GM23338 (cell line): Measurements from ENCODE around the gene BCAS3. TPM values are rescaled to one million over a fixed set of nuclear protein-coding genes. Genes with fewer than 3 reads are reported as not detected.

Source experiments
- ATAC-seq: fragments of 200-7000 bp; cut with Tn5 transposase; 3 replicates; pipeline ENCODE4 v1.9.1; 2020
- DNase-seq: peaks from one replicate; pipeline ENCODE4 v3.0.0-alpha.2; 2015; ENCODE audit warnings: low spot score
- H2AFZ ChIP-seq: fragments of 200-600 bp; sonication (generic); 2 replicates; pipeline ENCODE4 v1.8.0; 2016; ENCODE audit warnings: antibody characterized with exemption, mild to moderate bottlenecking, moderate library complexity
- H3F3A ChIP-seq: fragments of 200-600 bp; sonication (generic); replicated peaks from 2 replicates; pipeline ENCODE4 v1.8.0; 2017; ENCODE audit warnings: antibody characterized with exemption, mixed run types, low read depth
- H3K27ac ChIP-seq: fragments of 200-600 bp; sonication (generic); 2 replicates; pipeline ENCODE4 v1.6.1; 2016; ENCODE audit warnings: low read depth
- H3K27me3 ChIP-seq: fragments of 200-600 bp; sonication (generic); 2 replicates; pipeline ENCODE4 v1.8.0; 2016; ENCODE audit warnings: mild to moderate bottlenecking, mixed run types, moderate library complexity; ENCODE audit not compliant: insufficient read depth
- H3K36me3 ChIP-seq: fragments of 200-600 bp; sonication (generic); 2 replicates; pipeline ENCODE4 v1.8.0; 2016; ENCODE audit warnings: mild to moderate bottlenecking; ENCODE audit not compliant: insufficient read depth
- H3K4me1 ChIP-seq: fragments of 200-600 bp; sonication (generic); 2 replicates; pipeline ENCODE4 v1.8.0; 2016; ENCODE audit warnings: mild to moderate bottlenecking, moderate library complexity; ENCODE audit not compliant: insufficient read depth
- H3K4me2 ChIP-seq: fragments of 200-600 bp; sonication (generic); 2 replicates; pipeline ENCODE4 v1.7.1; 2017; ENCODE audit warnings: mixed run types
- H3K4me3 ChIP-seq: fragments of 200-600 bp; sonication (generic); 2 replicates; pipeline ENCODE4 v1.6.1; 2016; ENCODE audit warnings: mixed run types
- H3K79me2 ChIP-seq: fragments of 200-600 bp; sonication (generic); replicated peaks from 2 replicates; pipeline ENCODE4 v1.8.0; 2017; ENCODE audit warnings: mild to moderate bottlenecking; ENCODE audit not compliant: insufficient read depth
- H3K9me2 ChIP-seq: fragments of 200-600 bp; sonication (generic); 2 replicates; pipeline ENCODE4 v1.8.0; 2017; ENCODE audit not compliant: insufficient read depth
- H4K20me1 ChIP-seq: fragments of 200-600 bp; sonication (generic); replicated peaks from 2 replicates; pipeline ENCODE4 v1.8.0; 2017; ENCODE audit warnings: mild to moderate bottlenecking; ENCODE audit not compliant: insufficient read depth
- H3K27ac Mint-ChIP-seq: 2 replicates; pipeline ENCODE4 v1.8.0; 2020; ENCODE audit warnings: inconsistent platforms, mild to moderate bottlenecking, moderate library complexity, mixed read lengths
- H3K27me3 Mint-ChIP-seq: 3 replicates; pipeline ENCODE4 v1.8.0; 2022; ENCODE audit warnings: low read depth, mild to moderate bottlenecking, moderate library complexity, mixed read lengths, inconsistent platforms; ENCODE audit not compliant: insufficient read depth, poor library complexity
- H3K36me3 Mint-ChIP-seq: 3 replicates; pipeline ENCODE4 v1.8.0; 2021; ENCODE audit warnings: low read depth, mild to moderate bottlenecking, inconsistent platforms, moderate library complexity, mixed read lengths
- H3K4me1 Mint-ChIP-seq: 3 replicates; pipeline ENCODE4 v1.8.0; 2020; ENCODE audit warnings: mild to moderate bottlenecking, inconsistent platforms, mixed read lengths
- H3K4me3 Mint-ChIP-seq: 3 replicates; pipeline ENCODE4 v1.8.0; 2021; ENCODE audit warnings: moderate library complexity, mild to moderate bottlenecking, inconsistent platforms, mixed read lengths
- H3K9me3 Mint-ChIP-seq: 3 replicates; pipeline ENCODE4 v1.8.0; 2020; ENCODE audit warnings: moderate library complexity, mild to moderate bottlenecking, inconsistent platforms, mixed read lengths
- CREB1 ChIP-seq: fragments of 250-450 bp; sonication (Bioruptor Pico); IDR thresholded peaks from 2 replicates; pipeline ENCODE4 v1.5.0; 2020; ENCODE audit warnings: low read depth, mild to moderate bottlenecking, moderate library complexity
- CTCF ChIP-seq, 2 experiments: fragments of 200-600 bp in 1 of 2; sonication (generic) in 1 of 2; conservative IDR thresholded peaks; 2 replicates each; pipeline versions ENCODE4 v1.5.1 to v1.6.1; 2016 to 2017; ENCODE audit warnings: antibody characterized with exemption in 2 of 2, low read depth in 2 of 2, mild to moderate bottlenecking in 2 of 2, moderate library complexity in 1 of 2
- ETS1 ChIP-seq: IDR thresholded peaks from 2 replicates; pipeline ENCODE4 v1.6.1; 2016; ENCODE audit warnings: antibody characterized with exemption
- EZH2 ChIP-seq: fragments of 200-600 bp; sonication (generic); IDR thresholded peaks from one replicate; pipeline ENCODE4 v1.8.0; 2017; ENCODE audit warnings: antibody characterized with exemption, mild to moderate bottlenecking, low read depth; ENCODE audit not compliant: unreplicated experiment
- EZH2phosphoT487 ChIP-seq: fragments of 200-600 bp; sonication (generic); IDR thresholded peaks from one replicate; pipeline ENCODE4 v1.8.1; 2018; ENCODE audit warnings: antibody characterized with exemption; ENCODE audit not compliant: unreplicated experiment
- JUNB ChIP-seq: IDR thresholded peaks from one replicate; pipeline ENCODE4 v1.6.1; 2016; ENCODE audit warnings: antibody characterized with exemption; ENCODE audit not compliant: unreplicated experiment
- NANOG ChIP-seq: IDR thresholded peaks from 2 replicates; pipeline ENCODE4 v1.6.1; 2016; ENCODE audit warnings: antibody characterized with exemption, borderline replicate concordance
- POLR2AphosphoS5 ChIP-seq: IDR thresholded peaks from 2 replicates; pipeline ENCODE4 v1.6.1; 2016; ENCODE audit warnings: antibody characterized with exemption, low read depth
- STAT1 ChIP-seq: IDR thresholded peaks from one replicate; pipeline ENCODE4 v1.6.1; 2016; ENCODE audit warnings: antibody characterized with exemption; ENCODE audit not compliant: unreplicated experiment
- ZNF331 ChIP-seq: fragments of 250-450 bp; sonication (Bioruptor Pico); IDR thresholded peaks from 2 replicates; pipeline ENCODE4 v1.5.0; 2020; ENCODE audit warnings: low read depth, mild to moderate bottlenecking, moderate library complexity
- ZNF462 ChIP-seq: fragments of 250-450 bp; sonication (Bioruptor Pico); IDR thresholded peaks from 2 replicates; pipeline ENCODE4 v1.5.0; 2020; ENCODE audit warnings: mild to moderate bottlenecking, moderate library complexity
- polyA plus RNA-seq: library from polyadenylated mRNA; unstranded; fragments of >200 nt; fragmentation: Nextera tagmentation; extraction: Ambion mirVana; gene quantifications from 2 replicates; pipeline ENCODE4 v1.2.1, GENCODE V29; 2016
- total RNA-seq: library from RNA; depleted of rRNA; stranded (reverse); fragments of >200 nt; shearing (Covaris generic); gene quantifications from 2 replicates; pipeline ENCODE4 v1.2.3, GENCODE V29; 2014

BCAS3 gene
- total and polyA plus RNA-seq, 2 experiments from 2014 or later, result 8.2 to 28.0 TPM

- H3K9me3 Mint-ChIP-seq, result no peaks in the 10 kb centered on the region
- Histone ChIP-seq H3K27ac (no peak overlapping the region), H3K36me3 (0 out of 2 replicates have a peak, but pooled peaks cover 6% of the 10 kb centered on the region), H3K27me3 (no peaks in the 10 kb centered on the region), H3K9me2 (no peaks in the 10 kb centered on the region), H3K4me3 (no peak overlapping the region), H4K20me1 (peaks cover 12% of the 10 kb centered on the region; the same call in 1 of the 2 replicates), H2AFZ (no peak overlapping the region), H3K4me2 (no peak overlapping the region), H3K79me2 (peaks cover 21% of the 10 kb centered on the region), H3F3A (no peaks in the 10 kb centered on the region), H3K4me1 (no peaks in the 10 kb centered on the region)
- H3K27ac Mint-ChIP-seq, result no peak overlapping the region
- ATAC-seq (no peak), DNase-seq (no peak)
- no peaks in the 10 kb centered on the region for H3K4me1 Mint-ChIP-seq
- no peaks in the 10 kb centered on the region for H3K27me3 Mint-ChIP-seq
- H3K4me3 Mint-ChIP-seq, result no peak overlapping the region
- H3K36me3 Mint-ChIP-seq, result peaks cover 4% of the 10 kb centered on the region; the same call in 2 of the 3 replicates
- no peak for TF ChIP-seq POLR2AphosphoS5
- TF ChIP-seq JUNB, result no peak
- no peak for TF ChIP-seq EZH2
- TF ChIP-seq CTCF (conservative IDR thresholded peaks at IDR 0.05; ENCODE audit: low read depth in 2 of 2), result no peak
- TF ChIP-seq ETS1, result no peak
- TF ChIP-seq ZNF462 (CRISPR knock-in tag), result no peak
- no peak for TF ChIP-seq CREB1 (CRISPR knock-in tag)
- no peak for TF ChIP-seq STAT1
- TF ChIP-seq ZNF331 (CRISPR knock-in tag), result no peak
- TF ChIP-seq EZH2phosphoT487, result no peak
- no peak for TF ChIP-seq NANOG
Observed at GRCh38 chr17:60629120-60629519, 48.5 kb upstream of the BCAS3 start.
